Measurements from ENCODE around the gene OSMR.
"Not testable (repeated sequence)": the region's sequence is repeated elsewhere in the genome, so short reads cannot be mapped to it uniquely, and the experiment has no call there.

OSMR gene

DNA sequence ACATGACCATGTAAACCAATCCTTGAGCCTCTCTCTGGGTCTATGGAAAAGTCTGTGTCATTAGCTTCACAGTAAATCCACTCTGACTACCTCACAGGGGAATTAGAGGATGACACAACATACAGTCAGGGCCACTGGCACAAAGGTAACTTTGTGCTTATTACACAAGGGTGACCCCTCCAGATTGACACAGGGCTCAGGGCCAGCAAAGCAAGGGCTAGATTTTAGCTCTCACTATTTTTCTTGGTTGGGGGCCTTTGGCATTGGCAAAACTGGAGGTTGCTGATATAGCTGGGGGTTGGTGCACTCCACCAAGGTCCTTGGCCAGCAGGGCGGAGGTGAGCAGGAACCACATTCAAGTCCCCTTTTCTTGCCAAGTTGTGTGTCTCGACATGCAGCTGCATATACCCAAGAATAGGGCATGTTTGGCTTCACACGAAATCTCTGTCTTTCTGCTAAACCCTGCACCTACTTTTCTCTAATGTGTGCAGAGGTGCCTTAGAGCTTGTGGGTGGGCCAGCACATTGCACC is 15.2 kb upstream of the OSMR start:
- no peak for DNase-seq (ENCODE audit: insufficient read length, low spot score)

DNA sequence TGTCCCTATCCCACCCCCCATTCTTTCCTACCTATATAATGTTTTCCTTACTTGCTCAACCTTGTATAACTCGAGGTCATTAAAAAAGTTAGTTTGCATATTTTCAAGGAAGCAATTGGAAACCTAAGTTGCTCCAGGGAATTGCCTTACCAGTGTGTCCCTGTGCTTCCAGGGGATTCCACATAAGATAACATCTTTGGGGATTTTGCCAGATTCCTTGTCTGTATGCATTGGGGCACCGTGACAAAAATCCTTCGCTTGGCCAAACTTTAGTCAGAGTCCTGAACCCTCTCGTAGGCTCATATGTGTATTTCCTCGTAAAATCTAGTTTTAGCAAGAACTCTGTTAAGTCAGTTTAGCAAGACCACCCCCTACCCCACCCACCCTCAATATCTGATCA is 14.7 kb upstream of the OSMR start:
- FAIRE-seq (no peak), DNase-seq (ENCODE audit: insufficient read length, low spot score) (no peak)

More for the DNA sequence above, 15.2 kb upstream of the OSMR start:
- FAIRE-seq, result peak; percentile 80

DNA sequence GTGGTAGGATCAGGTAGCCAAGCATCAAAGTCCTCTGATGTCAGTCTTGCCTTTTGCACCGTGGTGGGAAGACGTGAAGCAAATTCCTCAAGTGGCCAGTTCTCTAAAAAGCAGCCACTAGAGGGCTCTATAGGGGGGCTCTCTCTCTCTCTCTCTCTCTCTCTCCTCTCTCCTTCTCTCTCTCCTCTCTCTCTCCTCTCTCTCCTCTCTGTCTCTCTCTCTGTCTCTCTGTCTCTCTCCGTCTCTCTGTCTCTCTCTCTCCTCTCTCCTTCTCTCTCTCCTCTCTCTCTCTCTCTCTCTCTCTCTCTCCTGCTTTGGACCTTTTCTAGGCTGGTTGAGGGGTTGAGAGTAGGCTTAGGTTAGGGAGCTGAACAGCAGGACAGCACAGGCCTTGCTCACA is 13.9 kb upstream of the OSMR start:
- DNase-seq (ENCODE audit: insufficient read length, low spot score) (no peak), FAIRE-seq (no peak)

DNA sequence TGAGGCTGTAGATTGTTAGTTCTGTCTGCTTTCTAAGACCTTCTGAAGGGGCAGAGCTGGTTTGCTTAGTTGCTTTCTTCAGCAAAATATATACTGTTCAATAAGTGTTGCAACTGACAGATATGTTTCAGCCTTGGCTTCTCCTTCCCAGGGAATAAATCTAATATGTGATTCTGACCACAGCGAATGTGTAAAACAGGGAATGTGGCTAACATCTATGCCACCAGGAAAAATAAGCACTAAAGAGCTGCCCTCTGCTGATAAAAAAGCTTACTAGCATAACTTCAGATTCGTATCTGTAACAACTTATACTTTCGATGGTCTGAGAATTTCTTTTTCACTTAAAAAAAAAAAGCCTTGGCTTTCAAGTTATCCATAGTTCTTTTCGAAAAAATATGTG is 13.0 kb upstream of the OSMR start:
- DNase-seq (ENCODE audit: insufficient read length, low spot score) (no peak), FAIRE-seq (no peak)

GRCh38 chr5:38835887-38836286 is 9.9 kb upstream of the OSMR start:
- DNase-seq (ENCODE audit: insufficient read length, low spot score) (no peak), FAIRE-seq (peak; percentile 77)

DNA sequence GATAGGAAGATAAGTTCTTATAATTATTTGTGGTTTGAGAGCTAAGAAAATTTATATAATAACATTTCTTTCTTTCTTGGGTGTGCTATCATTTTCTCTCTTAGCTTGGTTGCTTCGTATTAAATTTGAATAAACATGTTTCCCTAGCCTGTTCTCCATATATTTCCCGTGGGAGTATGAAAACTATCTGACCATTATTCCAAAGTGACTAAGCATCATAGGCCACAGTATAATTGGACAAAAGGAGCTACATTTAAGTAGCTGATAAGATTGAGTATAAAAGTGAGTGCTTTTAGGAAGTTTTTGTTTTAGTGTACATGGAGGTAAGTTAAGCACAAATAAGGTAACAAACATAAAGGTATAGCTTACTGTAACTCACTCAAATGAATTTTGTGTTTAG is 8.4 kb upstream of the OSMR start:
- FAIRE-seq (no peak), DNase-seq (ENCODE audit: insufficient read length, low spot score) (no peak)

DNA sequence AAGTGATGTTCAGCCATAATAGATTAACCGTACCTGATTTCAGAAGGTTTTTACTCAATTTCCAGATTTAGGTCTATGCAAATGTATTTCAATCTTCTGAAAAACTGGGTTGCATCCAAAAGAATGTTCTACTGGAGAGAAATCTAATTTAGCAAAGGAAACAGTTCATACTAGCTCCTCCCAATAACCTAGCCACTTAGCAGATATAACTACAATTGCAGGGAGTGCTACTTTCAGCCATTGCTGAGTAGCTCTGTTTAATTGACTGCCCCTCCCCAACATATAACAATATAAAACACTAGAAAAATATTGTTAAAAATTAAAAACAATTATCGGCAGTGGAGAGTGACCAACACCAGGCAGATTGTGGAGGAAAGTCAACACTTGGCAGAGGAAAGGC is 7.9 kb upstream of the OSMR start:
- DNase-seq (ENCODE audit: insufficient read length, low spot score), result no peak
- no peak for FAIRE-seq

DNA sequence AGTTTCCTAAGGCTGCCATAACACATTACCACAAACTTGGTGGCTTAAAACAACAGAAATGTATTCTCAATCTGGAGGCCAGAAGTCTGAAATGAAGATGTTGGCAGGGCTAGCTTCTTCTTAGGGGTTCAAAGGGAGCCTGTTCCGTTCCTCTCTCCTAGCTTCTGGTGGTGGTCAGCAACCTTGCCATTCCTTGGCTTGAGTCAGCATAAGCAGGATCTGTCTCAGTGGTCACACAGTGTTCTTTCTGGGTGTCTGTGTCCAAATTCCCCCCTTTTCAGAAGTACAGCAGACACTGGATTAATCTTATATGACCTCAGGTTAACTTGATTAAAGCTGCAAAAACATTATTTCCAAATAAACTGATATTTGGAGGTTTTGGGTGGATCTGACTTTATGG is 2.1 kb upstream of the OSMR start:
- DNase-seq (ENCODE audit: insufficient read length, low spot score), result no peak
- FAIRE-seq, result no peak

DNA sequence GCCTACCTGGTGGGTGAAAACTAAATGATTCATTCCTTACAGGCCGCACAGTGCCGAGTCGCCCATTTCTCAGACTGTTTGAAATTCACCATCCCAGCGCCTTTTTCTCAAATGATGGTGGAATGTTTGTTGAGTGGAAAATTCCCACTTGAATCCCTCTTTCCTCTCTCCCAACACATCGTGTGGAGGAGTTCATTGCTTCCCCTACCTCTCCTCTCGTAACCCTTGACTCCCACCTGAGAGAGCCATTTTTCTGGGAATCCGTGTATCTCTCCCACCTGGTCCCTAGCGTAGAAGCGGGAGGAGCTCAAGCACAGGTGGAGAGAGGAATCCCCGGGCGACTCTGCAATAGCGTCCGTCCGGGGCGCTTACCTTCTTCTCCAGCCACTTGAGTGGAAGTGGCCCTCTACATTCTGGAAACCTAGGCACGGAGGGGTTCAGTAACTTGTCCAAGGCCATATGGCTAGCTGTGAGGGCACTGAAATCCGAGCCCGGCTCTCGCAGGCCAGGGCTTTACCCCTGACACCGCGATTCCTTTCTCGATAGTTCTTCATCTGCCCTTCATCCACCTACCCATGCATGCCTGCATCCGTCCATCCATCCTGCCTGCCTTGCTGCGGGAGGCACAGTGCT is 683 bp downstream of the OSMR start:
- FAIRE-seq (peak; percentile 90), DNase-seq (ENCODE audit: insufficient read length, low spot score) (no peak)

DNA sequence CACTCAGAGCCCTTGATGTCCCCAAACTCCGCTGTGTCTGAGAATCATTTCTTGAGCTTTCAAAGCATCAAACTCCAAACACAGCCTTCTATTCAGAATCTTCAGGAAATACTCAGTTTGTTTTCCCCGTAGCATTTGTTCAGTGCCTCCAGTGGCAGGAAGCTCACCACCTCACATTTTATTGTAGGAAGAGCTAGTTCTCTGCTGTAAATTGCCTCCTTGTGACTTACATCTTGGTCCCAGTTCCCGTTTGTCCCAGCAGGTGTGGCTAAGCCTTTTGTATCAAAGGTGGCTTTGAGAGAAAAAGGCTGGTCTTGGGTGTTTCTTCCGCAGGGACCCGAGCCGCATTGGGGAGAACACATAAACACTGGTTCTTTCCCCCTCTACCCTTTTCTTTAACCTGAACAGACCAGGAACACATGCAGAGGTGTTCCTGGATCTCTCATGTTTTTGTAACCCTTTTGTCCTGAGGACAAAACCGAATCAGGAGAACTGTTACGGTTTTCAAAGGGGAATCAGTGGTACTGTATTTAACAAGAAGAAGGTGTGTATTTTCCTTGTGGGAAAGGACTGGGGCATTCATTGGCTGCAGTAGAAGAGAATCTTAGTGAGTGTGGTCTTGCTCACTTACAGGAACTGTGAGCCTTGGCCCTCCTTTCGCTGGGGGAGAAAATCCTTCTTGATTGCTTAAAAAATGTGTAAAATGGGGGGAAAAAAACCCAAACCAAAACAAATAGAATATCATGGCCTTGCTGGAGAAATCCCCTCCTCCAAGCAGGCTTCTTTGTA is 1.9 kb downstream of the OSMR start:
- no peak for DNase-seq (ENCODE audit: insufficient read length, low spot score)
- FAIRE-seq, result no peak

DNA sequence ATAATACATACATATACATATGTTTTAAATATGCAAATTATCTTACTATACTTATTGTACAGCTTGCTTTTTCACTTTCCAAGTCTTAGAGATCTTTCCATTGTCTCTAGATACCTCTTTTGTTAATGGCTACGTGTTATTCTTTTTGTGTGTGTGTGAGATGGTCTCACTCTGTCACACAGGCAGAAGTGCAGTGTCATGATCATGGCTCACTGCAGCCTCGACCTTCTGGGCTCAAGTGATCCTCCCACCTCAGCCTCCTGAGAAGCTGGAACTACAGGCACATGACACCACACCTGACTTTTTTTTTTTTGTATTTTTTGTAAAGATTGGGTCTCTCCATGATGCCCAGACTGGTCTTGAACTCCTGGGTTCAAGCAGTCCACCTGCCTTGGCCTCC is 2.8 kb downstream of the OSMR start:
- DNase-seq (ENCODE audit: insufficient read length, low spot score) (no peak), FAIRE-seq (no peak)

GRCh38 chr5:38851640-38852039 is 5.8 kb downstream of the OSMR start:
- not testable (repeated sequence) for DNase-seq (ENCODE audit: insufficient read length, low spot score); FAIRE-seq

DNA sequence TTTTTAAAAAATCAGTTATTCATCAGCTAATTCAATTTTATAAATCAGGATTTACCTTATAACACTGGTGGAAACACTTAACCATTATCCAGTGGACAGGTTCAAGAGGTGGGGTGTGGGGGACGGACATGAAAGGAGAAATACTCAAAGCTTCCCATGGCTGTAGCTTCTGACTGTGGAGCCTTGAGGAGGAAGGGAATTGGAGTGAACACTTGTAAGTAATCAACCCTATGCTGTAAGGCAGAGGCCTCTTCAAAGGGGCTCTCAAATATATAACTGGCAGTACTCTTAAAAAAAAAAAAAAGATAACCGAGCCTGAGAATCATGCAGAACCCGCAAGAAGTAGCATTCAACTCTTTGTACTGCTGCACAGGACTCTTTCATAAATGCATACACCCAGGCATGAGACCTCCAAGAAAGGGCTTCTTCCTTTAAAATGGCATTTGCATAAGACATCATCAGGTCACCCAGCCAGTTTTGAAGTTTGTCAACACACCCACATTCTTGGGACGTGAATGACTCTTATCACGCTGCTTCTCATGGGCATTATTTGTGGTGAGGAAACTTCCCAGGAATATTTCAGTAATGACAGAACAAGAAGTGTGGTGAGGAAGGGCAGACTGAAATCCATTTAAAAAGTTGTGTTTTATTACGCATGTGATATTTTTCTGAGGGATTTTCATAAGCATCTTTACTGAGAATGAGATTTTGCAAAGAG is 8.1 kb downstream of the OSMR start:
- FAIRE-seq (peak; percentile 97), DNase-seq (ENCODE audit: insufficient read length, low spot score) (peak; percentile 88)

GRCh38 chr5:38854907-38855306 is 9.1 kb downstream of the OSMR start:
- DNase-seq (ENCODE audit: insufficient read length, low spot score) (no peak), FAIRE-seq (peak; percentile 23)

DNA sequence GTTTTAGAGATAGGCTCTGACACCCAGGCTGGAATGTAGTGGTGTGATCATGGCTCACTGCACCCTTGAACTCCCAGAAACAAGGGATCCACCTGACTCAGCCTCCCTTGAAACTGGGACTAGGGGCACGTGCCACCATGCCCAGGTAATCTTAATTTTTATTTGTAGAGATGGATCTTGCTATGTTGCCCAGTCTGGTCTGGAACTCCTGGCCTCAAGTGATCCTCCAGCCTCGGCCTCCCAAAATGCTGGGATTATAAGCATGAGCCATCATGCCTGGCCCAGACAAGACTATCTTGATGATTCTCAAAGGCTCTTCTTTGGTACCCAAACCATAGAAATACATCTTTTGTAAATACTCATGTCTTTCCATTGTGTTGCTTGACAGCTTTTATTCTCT is 10.8 kb downstream of the OSMR start:
- DNase-seq (ENCODE audit: insufficient read length, low spot score) (no peak), FAIRE-seq (no peak)

DNA sequence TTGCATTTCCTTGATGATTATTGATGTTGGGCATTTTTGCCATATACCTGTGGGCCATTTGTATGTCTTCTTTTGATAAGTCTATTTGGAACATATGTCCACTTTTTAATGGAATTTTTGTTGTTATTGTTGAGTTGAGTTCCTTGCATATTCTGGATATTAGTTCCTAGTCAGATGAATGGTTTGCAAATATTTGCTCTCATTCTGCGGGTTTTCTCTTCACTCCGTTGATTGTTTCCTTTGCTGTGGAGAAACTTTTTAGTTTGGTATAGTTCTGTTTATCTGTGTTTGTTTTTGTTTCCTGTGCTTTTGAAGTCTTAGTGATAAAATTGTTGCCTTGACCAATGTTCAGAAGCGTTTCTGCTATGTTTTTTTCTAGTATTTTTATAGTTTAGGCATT is 13.0 kb downstream of the OSMR start:
- FAIRE-seq (no peak), DNase-seq (ENCODE audit: insufficient read length, low spot score) (no peak)

DNA sequence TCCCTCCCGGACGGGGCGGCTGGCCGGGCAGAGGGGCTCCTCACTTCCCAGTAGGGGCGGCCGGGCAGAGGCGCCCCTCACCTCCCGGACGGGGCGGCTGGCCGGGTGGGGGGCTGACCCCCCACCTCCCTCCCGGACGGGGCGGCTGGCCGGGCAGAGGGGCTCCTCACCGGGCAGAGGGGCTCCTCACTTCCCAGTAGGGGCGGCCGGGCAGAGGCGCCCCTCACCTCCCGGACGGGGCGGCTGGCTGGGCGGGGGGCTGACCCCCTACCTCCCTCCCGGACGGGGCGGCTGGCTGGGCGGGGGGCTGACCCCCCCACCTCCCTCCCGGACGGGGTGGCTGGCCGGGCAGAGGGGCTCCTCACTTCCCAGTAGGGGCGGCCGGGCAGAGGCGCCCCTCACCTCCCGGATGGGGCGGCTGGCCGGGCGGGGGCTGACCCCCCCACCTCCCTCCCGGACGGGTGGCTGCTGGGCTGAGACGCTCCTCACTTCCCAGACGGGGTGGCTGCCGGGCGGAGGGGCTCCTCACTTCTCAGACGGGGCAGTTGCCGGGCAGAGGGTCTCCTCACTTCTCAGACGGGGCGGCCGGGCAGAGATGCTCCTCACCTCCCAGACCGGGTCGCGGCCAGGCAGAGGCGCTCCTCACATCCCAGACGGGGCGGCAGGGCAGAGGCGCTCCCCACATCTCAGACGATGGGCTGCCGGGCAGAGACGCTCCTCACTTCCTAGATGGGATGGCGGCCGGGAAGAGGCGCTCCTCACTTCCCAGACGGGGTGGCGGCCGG is 16.4 kb downstream of the OSMR start:
- not testable (repeated sequence) for DNase-seq (ENCODE audit: insufficient read length, low spot score); FAIRE-seq

- FAIRE-seq, result no peak
- DNase-seq (ENCODE audit: insufficient read length, low spot score), result no peak
These were observed 20.7 kb downstream of the OSMR start for GRCh38 chr5:38866362-38867031.

- no peak for FAIRE-seq
- DNase-seq (ENCODE audit: insufficient read length, low spot score), result no peak
These were observed 21.2 kb downstream of the OSMR start for GRCh38 chr5:38867032-38867398.

DNA sequence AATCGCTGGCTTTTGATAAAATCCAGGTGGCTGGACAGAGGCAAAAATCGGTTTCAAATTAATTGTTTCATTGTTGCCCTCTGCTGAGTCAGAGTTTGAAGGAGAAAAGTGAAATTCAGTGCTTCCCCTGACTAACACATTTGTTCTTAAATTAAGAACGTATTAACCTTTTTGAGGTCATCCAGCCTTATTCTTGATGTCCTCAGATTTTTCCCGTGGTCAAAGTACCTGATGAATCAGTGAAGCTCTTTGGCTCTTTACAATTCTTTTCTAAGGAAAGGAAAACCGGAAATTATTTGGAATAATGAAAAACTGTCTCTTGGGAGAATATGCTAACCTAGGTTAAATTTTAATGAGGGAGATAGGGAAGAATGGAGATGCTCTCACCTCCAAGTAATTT is 21.6 kb downstream of the OSMR start:
- FAIRE-seq, result no peak
- no peak for DNase-seq (ENCODE audit: insufficient read length, low spot score)
